MM.1S (cell line): ENCODE measurements around the gene MYL9.

ENCODE experiments used
- EZH2 ChIP-seq: fragments of 300-600 bp; sonication (generic); optimal IDR thresholded peaks from 2 replicates; pipeline ENCODE3; 2017; ENCODE audit warnings: low read depth, mild to moderate bottlenecking, antibody characterized with exemption, low read length, mixed read lengths
- EZH2phosphoT487 ChIP-seq: fragments of 300-600 bp; sonication (generic); IDR thresholded peaks from 2 replicates; pipeline ENCODE4 v1.6.1; 2018; ENCODE audit warnings: antibody characterized with exemption, low read length
- TF ChIP-seq, protein P1 (sequence below): fragments of 300-600 bp; sonication (generic); IDR thresholded peaks from 2 replicates; pipeline ENCODE4 v1.5.1; 2016; ENCODE audit warnings: antibody characterized with exemption, low read length, mixed read lengths

DNA sequence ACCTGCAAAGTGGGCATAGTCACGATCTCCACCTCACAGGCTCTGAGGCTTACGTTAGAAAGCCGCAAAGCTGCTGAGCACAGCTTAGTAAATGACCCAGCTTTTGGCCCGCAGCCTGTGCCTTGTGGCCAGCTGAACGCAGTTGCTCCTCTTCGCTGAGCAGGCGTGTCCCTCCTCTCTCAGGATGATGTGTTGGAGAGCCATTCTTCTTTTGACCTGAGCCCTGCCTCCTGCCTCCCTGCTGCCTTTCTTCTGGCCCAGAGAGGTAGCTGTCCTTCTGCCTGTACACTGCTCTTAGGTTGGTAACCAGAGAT lies 47.6 kb upstream of the MYL9 start:
- TF ChIP-seq, protein P1, sequence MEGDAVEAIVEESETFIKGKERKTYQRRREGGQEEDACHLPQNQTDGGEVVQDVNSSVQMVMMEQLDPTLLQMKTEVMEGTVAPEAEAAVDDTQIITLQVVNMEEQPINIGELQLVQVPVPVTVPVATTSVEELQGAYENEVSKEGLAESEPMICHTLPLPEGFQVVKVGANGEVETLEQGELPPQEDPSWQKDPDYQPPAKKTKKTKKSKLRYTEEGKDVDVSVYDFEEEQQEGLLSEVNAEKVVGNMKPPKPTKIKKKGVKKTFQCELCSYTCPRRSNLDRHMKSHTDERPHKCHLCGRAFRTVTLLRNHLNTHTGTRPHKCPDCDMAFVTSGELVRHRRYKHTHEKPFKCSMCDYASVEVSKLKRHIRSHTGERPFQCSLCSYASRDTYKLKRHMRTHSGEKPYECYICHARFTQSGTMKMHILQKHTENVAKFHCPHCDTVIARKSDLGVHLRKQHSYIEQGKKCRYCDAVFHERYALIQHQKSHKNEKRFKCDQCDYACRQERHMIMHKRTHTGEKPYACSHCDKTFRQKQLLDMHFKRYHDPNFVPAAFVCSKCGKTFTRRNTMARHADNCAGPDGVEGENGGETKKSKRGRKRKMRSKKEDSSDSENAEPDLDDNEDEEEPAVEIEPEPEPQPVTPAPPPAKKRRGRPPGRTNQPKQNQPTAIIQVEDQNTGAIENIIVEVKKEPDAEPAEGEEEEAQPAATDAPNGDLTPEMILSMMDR, result no peak
- TF ChIP-seq EZH2 (no peak), EZH2phosphoT487 (no peak)
